NCI-H446 (cell line): Measurements from ENCODE around the gene EID2B.

Source experiments
- DNase-seq, 2 experiments: peaks; one replicate each; lab custom pipeline; 2025; lab: John Stamatoyannopoulos, UW

Gene EID2B, protein sequence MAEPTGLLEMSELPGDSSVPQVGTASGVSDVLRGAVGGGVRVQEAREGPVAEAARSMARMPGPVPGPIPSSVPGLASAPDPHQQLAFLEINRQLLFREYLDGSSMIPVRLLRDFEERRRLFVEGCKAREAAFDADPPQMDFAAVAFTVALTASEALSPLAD

DNA sequence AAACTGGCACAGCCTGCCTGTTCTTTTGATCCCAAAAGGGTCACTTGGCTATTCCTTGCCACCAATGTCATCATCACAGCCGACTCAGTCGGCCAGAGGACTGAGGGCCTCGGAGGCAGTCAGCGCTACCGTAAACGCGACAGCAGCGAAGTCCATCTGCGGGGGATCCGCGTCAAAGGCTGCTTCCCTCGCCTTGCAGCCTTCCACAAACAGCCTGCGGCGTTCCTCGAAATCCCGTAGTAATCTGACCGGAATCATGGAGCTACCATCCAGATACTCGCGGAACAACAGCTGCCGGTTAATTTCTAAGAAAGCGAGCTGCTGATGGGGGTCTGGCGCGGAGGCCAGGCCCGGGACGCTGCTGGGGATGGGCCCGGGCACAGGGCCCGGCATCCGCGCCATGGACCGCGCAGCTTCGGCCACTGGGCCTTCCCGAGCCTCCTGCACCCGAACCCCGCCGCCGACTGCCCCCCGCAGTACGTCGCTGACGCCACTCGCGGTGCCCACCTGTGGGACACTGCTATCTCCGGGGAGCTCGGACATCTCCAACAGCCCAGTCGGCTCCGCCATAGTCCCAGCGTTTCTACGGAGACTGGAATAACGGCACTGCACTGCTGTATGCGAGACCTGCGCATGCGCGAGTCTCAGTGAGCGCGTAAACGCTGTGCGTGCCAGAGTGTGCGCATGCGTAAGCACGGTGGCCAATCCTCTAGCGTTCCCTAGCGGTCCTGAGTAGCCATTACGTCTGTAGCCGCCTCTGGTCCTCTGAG is at the start of gene EID2B:
Gene EID2B, minus strand, starts transcription at position 620 of the 770 bp plus-strand sequence. Its CDS starts 50 bp downstream, at position 570.
- peak; percentile 95 to 99 for DNase-seq

DNA sequence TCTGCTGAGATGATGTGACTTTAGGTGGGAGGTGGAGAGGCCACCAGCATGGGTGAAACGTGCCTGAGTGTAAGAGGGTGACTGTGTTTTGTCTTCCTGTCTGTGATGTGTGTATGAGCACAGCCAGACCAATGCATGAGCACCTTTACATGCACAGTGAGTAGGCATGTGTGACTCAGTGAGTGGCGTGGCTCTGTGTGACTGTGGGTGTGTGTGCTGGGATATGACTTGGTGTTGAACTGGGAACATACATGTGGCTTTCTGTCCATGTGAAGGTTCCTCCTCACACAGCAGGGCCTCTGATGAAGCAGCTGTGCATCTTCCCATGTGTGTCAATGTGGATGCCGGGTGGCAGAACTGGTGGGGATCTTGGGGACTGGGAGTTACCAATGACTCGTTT is 49.8 kb upstream of the EID2B start:
- no peak for DNase-seq

DNA sequence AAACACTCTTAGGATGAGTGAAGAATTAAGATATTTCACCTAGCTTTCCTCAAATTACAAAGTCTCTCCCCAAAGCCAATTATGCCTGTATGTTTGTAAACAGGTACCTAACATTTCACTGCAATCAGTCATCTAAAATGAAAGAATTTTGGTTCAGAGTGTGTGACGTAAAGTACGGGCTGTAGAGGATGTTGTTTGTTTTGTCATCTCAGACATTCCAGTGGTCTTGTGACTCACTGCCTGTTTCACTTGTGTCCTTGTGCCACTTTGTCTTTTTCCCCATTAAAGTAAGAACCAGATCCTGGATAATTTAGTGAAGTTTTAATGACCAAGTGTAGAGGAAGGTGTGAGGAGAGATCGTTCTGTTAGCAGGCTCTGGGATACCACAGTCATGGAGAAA is 36.0 kb upstream of the EID2B start:
- no peak for DNase-seq

DNA sequence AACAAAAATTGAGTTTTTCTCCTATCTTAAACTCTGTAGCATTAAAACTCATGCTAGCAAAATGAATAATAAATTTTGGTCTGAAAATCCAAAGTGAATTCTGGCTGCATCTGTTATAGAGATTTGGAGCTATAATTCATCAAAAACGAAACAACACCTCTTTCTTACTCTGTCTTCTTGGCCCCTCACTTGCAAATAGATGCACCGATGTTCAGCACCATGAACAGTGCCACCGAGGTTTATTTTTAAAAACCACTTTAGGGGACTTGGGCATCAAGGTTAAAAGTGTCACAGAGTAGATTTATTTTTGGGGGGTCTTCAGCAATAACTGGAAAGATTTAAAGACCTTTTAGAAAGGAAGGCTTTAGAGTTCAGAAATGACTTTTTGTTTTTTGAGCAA is 33.4 kb upstream of the EID2B start:
- DNase-seq, result no peak

DNA sequence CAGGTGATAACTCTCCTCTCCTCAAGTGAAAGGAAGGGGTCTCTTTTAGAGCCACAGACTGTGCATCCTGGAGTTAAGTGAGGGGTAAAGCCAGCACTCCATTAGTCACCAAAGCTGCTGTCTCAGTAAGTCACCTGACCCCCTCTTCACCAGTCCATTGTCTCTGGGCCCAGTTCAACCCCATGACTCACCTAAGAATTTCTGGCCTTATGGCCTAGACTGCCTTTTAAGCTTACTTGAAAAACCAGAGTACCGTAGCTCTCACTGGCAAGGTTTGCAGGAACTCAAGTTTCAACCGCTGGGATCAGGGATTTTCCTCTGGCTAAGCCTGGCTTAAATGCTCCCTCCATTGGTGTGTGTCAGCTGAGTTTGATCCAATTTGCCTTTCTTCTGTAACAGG is 30.8 kb upstream of the EID2B start:
- no peak for DNase-seq

DNA sequence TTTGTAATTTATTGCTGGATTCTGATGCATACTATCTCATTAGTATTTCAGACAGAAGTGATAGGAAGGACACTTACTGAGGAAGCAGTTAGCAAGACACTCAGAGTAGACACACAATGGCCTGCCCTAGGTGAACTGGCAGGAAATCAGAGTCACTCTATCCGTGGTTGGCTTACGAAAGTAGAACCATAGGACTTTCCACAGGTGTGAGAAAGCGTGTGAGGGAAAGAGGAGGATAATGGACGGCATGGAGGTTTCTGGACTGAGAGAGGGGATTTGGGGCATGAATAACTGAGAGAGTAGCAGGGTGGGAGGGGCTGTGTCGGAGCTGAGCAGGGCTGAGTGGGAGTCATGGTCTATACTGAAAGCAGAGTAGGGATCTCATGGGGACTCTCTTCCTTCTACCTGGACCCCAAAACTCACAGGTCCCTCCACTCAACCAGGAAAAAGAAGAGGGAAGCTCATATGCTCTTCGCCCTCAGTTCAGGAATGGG is 26.0 kb upstream of the EID2B start:
- no peak for DNase-seq

DNA sequence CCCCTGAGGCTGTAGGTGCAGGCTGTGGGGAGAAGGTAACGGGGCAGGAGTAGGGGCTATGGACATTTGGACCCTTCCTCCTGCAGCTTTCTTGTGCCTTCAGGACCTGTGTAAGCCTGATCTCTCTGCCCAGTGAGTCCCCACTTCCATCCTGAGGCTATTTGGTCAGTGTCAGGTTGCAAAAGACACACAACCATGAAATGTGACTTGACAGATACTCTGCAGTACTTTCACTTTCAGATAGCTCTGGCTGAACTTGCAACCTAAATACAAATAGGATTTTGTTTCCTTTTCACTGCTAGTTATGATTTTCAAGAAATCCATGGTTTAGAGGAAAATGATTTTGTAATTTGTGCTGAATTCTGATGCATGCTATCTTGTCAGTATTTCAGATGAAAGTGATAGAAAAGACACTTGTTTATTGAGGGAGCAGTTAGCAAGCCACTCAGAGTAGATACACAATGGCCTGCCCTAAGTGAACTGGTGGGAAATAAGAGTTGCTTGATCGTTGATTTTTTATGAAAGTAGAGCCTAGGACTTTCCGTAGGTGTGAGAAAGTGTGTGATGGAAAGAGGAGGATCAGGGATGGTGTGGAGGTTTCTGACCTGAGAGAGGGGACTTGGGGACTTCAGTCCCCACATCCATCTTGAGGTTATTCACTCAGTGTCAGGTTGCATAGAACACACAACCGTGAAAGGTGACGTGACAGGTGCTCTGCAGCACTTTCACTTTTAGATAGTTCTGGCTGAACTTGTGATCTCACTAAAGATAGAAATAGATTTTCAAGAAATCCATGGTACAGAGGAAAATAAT is 25.4 kb upstream of the EID2B start:
- no peak for DNase-seq

DNA sequence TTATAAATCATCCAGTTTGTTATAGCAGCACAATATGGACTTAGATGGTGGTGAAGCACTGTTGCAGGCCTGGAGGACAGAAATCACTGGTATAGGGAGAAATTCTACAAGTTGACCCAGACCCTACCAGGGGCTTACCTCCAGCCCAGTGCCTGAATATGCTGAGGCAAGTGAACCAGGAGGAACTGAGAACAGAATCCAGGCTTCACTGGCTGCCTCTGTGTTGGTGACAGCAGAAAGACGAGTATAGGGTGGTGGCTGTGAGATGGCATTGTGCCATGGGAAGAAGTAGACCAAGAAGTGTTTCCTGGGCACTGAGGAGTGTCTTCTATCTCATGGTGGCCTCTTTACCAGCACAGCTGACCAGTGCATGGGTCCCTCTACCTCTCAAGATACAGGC is 23.2 kb upstream of the EID2B start:
- no peak for DNase-seq

DNA sequence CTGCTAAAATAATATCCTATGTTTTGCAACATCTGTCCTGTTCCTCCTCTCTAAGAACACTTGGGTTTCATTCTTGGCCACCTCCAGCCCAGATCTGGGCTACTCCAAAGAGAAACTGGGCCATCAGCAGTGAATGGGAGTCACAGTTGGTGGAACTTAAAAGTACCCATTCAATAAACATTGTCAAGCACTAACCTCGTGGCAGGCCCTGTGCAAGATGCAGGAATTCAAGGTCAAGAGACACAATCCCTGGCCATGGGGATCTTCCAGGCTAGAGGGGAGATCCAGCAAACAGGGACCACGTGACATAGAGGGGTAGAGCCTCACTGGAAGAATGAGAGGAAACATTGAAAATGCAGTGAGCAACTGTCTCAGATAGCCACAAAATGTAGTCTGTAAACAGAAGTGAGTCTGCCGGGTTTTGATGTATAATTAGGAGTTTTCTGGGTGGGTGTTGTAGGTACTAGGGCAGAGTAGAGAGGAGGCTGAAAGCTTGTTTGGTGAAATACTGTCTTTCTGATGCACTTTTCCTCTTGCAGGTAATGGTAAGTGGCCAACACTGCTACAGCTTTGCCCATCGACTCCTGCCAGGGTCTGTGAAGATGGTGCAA is 22.2 kb upstream of the EID2B start:
- no peak for DNase-seq

DNA sequence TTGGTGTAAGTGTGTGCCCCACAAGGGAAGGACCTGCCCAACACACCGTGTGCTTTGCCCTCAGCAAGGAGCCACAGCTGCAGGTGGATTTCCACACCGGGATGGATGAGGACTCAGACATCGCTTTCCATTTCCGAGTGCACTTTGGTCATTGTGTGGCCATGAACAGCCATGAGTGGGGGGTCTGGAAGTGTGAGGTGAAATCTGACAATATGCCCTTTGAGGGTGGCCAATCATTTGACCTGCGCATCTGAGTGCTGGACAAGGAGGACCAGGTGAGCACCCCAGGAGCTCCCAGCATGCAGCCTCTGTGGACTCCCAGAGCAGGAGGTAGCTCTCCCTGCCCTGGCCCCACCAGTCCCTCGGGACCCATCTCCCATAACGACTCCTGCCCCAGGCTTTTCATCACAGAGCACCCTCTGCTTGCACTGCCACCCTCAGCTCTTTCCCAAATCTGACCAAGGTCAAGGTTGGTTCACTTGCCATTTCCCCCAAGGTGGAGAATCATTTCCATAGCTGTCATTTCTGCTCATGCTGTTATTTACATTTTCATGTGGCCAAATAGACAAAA is 20.5 kb upstream of the EID2B start:
- no peak for DNase-seq

DNA sequence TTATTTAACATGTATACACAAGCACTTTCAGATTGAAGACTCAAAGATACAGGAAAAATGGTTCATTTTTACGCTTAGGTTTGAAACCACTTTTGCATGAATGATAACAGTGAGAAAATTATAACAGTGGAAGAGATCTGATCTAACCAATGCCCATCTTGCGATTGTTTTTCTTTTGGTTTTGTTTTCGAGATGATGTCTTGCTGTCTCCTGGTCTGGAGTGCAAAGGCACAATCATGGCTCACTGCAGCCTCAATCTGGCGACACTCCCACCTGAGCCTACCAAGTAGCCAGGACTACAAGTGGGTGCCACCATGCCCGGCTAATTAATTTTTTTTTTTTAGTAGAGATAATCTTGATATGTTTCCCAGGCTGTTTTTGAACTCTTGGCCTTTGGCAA is 17.5 kb upstream of the EID2B start:
- DNase-seq, result no peak

DNA sequence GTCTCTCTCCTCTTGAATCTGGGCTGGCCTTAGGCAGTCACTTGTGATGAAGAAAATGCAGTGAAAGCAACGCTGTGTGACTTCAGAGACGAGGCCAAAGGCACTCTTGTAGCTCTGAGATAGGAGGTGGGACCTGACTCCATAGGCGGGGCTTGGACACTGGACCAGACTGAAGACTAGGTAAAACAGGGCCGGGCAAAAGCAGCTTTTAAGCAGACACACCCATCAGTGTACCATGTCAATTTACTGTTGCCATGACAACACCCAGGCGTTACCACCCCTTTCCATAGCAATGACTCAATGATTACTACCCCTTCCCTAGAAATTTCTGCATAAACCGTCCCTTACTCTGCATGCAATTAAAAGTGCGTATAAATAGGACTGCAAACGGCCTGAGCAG is 13.9 kb upstream of the EID2B start:
- DNase-seq, result no peak

DNA sequence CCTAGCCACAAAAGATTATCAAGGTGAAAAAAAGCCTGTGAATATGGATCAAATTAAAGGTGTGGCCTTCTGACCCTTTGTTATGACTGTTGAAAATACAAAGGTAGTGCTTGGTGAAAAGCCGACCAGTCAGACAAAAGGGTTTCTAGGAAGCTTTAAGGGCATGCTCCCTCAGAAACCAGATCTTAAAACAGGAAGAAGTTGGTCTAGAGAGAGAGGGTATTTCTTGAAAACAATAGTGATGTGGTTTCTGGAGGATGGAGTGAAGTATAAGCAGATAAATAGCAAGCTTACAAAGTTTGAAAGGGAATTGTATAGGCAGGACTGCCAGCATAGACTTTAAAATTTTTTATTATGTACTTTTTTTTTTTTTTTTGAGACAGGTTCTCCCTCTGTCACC is 12.3 kb upstream of the EID2B start:
- DNase-seq, result no peak

DNA sequence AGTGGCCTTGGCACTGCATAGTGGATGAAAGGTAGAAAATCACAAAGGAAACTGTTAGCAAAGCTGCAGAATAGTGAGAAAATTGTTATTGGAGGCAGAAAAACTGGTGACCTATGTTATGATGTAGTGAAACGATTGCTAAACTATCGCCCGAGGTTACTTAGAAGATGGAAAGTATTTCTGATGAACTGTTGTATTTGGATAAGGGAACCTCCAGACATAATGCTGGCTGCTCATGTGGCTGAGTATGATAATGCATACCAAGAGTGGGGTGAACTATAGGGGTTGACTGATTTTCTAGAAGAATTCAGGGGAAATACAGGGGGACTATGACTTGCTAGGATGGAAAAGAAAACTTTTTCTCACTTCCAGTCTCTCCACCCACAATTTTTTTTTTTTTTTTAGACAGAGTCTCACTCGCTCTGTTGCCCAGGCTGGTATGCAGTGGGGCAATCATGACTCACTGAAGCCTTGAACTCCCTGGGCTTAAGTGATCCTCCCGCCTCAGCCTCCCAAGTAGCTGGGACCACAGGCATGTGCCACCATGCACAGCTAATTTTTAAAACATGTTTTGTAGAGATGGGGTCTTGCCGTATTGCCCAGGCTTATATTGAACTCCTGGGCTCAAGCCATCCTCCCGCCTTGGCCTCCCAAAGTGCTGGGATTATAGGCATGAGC is 11.7 kb upstream of the EID2B start:
- DNase-seq, result no peak

DNA sequence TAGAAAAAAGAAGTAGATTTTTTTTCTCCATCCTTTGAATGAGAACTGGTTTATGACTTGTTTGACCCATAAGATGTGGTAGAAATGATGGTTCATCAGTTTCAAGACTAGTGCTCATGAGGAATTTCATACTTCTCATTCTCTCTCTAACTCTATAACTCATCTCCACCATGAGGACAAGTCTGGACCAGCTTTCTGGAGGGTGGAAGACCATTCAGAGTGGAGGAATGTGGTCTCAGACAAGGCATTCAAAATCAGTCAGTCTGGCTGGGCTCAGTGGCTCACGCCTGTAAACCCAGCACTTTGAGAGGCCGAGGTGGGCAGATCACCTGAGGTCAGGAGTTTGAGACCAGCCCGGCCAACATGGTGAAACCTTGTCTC is 10.8 kb upstream of the EID2B start:
- no peak for DNase-seq

DNA sequence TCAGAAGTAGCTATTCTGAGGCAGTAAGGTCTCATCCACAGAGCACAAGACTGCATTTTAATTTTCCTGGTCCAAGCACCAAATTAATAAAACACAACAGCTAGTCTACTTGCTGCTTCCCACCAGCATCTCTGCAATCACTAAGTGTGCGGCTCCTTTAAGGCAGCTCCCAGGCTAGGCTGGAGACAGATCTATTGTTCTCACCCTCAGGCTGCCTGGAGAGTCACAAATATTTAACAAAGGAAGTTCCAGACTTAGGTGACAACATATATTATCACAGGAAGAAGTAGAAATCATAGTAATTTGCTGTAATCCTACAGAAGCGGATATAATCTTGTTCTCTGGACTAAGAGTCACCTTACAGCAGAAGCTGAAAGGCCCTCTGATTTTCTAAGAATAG is 9.6 kb upstream of the EID2B start:
- no peak for DNase-seq

DNA sequence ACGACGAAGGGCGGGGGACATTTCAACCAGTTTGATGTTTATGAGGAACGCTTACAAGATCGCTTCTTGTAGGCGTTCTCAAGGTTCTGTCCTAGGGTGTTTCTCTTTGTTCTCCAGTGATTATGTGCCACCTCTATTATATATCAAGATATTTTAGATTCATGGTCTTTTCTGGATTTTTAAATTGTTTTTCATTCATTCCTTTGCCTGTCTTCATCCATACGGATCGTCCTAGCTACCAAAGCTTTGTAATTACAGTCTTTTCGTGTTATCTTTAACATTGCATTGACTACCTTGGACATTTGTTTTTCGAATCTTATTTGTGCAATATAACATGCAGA is 7.7 kb upstream of the EID2B start:
- DNase-seq, result no peak

DNA sequence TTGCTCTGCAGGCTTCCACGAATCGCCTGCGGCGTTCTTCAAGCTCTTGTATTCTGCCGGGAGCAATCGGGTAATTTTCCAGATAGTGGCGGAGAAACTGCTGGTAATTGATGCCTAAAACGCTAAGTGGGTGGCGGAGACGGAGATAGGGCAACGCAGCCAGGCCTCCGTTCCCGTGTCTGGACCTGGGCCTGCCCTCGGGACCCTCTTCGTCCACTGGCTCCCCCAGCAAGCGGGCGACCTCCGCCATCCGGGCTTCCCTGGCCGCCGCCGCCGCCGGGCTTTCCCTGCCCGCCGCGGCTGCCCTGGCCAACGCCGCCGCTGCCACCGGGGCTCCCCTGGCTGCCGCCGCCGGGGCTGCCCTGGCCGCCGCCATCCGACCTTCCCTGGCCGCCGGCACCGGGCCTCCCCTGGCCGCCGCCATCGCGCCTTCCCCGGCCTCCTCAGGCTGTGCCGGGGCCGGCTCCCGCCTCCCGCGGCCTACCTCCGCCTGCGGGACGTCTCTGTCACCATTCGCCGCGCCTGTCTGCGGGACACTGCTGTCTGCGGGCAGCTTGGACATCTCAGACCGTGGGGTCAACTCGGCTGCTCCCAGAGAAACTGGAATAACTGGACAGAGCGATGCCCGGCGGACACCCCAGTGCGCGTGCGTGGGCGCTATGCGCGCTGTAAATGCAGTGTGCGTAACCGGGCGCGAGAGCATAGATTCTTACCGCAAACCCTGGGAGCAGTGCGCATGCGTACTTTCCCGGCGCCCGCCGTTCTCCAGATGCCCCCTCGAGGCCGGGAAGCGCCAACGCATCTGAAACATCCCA is 7.1 kb upstream of the EID2B start, which contains the start of gene EID2:
Gene EID2, minus strand, starts transcription at position 644 of the 815 bp plus-strand sequence. Its CDS starts 82 bp downstream, at position 562.
- peak; percentile 74 to 96 for DNase-seq

DNA sequence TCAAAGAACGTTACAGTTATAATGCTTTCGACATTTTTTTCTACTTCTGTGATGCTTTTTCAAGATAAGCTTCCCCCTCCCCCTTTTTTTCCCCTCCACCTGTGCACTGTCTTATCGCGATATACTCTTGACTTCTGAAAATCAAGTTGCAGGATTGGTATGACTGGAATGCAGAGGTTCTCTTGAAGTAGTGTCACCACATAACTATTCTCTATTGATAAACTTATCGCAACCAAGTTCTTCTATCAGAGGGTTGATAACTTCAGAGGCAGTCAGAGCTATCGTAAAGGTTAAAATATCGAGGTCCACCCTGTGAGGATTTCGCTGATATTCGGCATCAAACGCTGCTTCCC is 6.5 kb upstream of the EID2B start:
- no peak for DNase-seq

DNA sequence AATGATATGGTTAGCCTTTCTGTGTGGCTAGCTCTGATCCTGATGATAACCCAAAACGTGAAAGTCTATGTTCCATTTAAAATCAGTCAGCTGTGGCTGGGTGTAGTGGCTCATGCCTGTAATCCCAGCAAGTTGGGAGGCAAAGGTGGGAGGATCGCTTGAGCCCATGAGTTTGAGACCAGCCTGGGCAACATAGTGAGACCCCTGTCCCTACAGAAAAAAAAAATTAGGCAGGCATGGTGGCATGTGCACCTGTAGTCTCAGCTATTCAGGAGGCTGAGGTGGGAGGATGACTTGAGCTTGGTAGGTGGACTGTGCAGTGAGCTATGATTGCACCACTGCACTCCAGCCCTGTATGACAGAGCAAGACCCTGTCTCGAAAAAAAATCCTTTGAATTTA is 1.1 kb upstream of the EID2B start:
- DNase-seq, result no peak

DNA sequence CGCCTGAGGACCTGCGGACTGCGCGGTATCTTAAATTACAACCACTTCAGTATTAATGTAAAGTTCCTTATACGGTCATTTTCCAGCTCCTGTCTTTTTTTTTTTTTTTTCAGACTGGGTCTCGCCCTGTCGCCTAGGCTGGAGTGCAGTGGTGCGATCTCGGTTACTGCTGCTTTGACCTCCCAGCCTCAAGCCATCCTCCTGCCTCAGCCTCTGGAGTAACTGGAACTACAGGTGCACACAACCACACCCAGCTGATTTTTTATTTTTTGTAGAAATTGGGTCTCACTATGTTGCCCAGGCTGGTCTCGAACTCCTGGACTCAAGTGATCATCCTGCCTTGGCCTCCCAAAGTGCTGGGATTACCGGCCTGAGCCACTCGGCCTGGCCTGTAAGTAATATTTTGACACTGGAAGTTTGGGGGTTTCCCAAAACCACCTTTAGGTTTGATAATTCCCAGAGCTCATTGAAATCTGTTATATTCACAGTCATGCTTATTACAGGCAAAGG is 406 bp upstream of the EID2B start:
- DNase-seq, result no peak
